HEK293 (cell line): ENCODE measurements around the gene WIPF3.

Experiments used
- ZNF239 ChIP-seq: fragments of 450-650 bp; formaldehyde crosslinking; IDR thresholded peaks from 2 replicates; pipeline ENCODE4 v1.5.1; 2016; ENCODE audit warnings: missing biosample characterization, missing genetic modification characterization
- TF ChIP-seq, protein P1 (sequence below): fragments of 450-650 bp; formaldehyde crosslinking; IDR thresholded peaks from 2 replicates; pipeline ENCODE4 v1.5.1; 2016; ENCODE audit warnings: missing biosample characterization, missing genetic modification characterization

- TF ChIP-seq ZNF239 (tag by site-specific recombination): no peak
- TF ChIP-seq, protein P1, sequence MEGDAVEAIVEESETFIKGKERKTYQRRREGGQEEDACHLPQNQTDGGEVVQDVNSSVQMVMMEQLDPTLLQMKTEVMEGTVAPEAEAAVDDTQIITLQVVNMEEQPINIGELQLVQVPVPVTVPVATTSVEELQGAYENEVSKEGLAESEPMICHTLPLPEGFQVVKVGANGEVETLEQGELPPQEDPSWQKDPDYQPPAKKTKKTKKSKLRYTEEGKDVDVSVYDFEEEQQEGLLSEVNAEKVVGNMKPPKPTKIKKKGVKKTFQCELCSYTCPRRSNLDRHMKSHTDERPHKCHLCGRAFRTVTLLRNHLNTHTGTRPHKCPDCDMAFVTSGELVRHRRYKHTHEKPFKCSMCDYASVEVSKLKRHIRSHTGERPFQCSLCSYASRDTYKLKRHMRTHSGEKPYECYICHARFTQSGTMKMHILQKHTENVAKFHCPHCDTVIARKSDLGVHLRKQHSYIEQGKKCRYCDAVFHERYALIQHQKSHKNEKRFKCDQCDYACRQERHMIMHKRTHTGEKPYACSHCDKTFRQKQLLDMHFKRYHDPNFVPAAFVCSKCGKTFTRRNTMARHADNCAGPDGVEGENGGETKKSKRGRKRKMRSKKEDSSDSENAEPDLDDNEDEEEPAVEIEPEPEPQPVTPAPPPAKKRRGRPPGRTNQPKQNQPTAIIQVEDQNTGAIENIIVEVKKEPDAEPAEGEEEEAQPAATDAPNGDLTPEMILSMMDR: no peak
Observed at GRCh38 chr7:29859104-29859503, 52.8 kb downstream of the WIPF3 start.
